GM19240 (cell line): ENCODE data around the gene ZNF554.
"Not testable (repeated sequence)": the region's sequence is repeated elsewhere in the genome, so short reads cannot be mapped to it uniquely, and the experiment has no call there.

Experiments used
- DNase-seq: peaks from one replicate; pipeline ENCODE4 v3.0.0; 2011; ENCODE audit warnings: low spot score; ENCODE audit not compliant: insufficient read length

The ZNF554 gene

GRCh38 chr19:2867025-2867991 is 47.6 kb downstream of the ZNF554 start, which contains the start of gene ZNF556:
TSS of gene ZNF556 (plus strand) at chr19:2867335. CDS start at chr19:2867422, 87 bp downstream.
- no peak for DNase-seq

DNA sequence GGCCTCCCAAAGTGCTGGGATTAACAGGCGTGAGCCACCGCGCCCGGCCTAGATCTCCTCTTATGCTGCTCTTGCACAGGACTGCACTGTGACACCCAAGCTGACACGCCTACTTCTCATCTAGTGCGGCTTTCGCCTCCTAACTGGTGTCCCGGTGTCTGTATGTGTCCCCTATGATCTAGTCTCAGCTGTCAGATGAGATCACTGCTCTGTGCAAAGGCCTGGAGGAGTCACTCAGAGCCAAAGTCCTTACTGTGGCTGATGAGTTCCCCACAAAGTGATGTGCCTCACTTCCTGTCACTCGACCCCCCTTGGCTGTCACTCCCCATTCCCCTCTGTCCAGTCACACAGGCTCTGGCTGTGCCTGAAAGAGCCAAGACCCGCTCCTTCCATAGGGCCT is 50.0 kb downstream of the ZNF554 start:
- no peak for DNase-seq

DNA sequence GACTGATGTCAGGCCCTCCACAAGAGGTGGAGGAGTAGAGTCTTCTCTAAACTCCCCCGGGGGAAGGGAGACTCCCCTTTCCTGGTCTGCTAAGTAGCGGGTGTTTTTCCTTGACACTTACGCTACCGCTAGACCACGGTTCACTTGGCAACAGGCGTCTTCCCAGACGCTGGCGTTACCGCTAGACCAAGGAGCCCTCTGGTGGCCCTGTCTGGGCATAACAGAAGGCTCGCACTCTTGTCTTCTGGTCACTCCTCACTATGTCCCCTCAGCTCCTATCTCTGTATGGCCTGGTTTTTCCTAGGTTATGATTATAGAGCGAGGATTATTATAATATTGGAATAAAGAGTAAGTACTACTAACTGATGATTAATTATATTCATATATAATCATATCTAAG is 52.5 kb downstream of the ZNF554 start:
- DNase-seq: not testable (repeated sequence)

DNA sequence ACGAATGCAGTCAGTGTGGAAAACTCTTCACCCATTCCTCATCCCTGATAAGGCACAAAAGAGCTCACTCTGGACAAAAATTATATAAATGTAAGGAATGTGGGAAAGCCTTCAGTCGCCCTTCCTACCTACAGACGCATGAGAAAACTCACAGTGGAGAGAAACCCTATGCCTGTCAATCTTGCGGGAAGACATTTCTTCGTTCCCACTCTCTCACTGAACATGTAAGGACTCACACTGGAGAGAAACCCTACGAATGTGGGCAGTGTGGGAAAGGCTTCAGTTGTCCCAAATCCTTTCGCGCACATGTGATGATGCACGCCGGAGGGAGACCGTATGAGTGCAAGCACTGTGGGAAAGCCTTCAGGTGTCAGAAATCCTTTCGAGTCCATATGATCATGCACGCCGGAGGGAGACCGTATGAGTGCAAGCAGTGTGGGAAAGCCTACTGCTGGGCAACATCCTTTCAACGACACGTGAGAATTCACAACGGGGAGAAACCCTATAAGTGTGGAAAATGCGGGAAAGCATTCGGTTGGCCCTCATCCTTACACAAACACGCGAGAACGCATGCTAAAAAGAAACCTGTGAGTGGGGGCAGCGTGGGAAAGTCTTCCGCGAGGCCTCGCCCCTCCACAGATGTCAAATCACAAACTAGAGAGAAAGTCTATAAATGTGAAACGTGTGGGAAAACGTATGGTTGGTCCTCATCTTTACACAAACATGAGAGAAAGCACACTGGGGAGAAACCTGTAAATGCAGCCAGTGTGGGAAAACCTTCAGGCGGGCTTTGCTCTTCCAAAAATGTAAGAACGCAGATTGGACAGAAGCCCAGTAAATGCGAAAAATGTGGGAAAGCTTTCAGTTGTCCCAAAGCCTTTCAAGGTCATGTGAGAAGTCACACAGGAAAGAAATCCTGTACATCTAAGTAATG is 58.0 kb downstream of the ZNF554 start:
- no peak for DNase-seq

DNA sequence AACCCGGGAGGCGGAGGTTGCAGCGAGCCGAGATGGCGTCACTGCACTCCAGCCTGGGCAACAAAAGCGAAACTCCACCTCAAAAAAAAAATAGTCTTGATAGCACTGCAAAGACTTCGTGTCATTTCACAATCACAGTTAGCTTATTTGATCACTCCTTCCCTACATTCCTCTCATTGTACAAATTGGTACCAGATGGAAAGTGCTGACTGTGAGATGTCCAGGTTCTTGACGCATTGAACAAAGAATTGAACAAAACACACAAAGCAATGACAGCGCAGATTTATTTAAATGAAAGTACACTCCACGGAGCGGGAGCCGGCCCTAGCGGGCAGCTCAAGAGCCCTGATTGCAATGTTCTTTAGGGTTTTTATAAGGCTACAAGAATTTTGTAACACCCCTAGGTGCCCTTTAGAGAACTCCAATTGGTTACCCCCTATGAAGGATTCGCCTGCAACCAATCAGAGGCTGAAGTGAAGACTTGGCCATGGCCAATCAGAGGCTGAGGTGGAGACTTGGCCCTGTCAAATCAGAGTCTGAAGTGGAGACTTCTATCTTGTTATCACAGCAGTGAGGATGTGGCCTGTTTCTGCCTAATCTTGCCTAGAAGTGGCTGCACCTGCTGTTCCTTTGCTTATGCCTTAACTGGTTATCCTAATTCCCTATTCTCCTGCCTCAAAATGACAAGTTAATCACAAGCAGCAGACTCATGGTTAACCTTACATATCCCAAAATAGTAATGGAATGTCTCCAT is 64.2 kb downstream of the ZNF554 start:
- no peak for DNase-seq

- DNase-seq: no peak
Observed at GRCh38 chr19:2885736-2886135, 66.1 kb downstream of the ZNF554 start.
